B cell (primary cell): ENCODE results near the gene KIAA0825. TPM values are rescaled to one million over a fixed set of nuclear protein-coding genes. Genes with fewer than 3 reads are reported as not detected.

ENCODE experiments used
- ATAC-seq: fragments of 200-7000 bp; cut with Tn5 transposase; one replicate; pipeline ENCODE4 v1.10.0; 2021; ENCODE audit warnings: low read depth, mild to moderate bottlenecking, moderate number of reproducible peaks, moderate library complexity
- CTCF ChIA-PET: fragments of 350-600 bp; sonication (Branson Sonifier 250); formaldehyde crosslinking; loops from one replicate; lab custom pipeline; 2021; ENCODE audit warnings: antibody characterized with exemption, inconsistent platforms; lab: Charles Lee
- POLR2A ChIA-PET: fragments of 350-600 bp; sonication (Branson Sonifier 250); formaldehyde crosslinking; loops from one replicate; lab custom pipeline; 2021; ENCODE audit warnings: antibody characterized with exemption; lab: Charles Lee
- DNase-seq: peaks from one replicate; pipeline ENCODE4 v3.0.0; 2013
- H2AFZ ChIP-seq: 2 replicates; pipeline ENCODE4 v1.6.1; 2012; ENCODE audit warnings: mild to moderate bottlenecking, low read depth, low read length; ENCODE audit not compliant: insufficient read depth, poor library complexity, severe bottlenecking
- H3K27ac ChIP-seq, 2 donors: 1 replicate in 1 of 2; 2 replicates in 1 of 2; pipeline ENCODE4 v1.5.1; 2012 to 2013; ENCODE audit warnings: low read length in 2 of 2, mild to moderate bottlenecking in 2 of 2, moderate library complexity in 1 of 2
- H3K27me3 ChIP-seq, 4 experiments: fragments of 200-600 bp in 1 of 4; sonication (generic) in 1 of 4; replicated peaks in 1 of 4; 1 replicate in 2 of 4; 2 replicates in 2 of 4; pipeline versions ENCODE4 v1.6.1 to v1.7.0; 2013 to 2016; ENCODE audit warnings: low read length in 3 of 4, mild to moderate bottlenecking in 2 of 4, mixed read lengths in 1 of 4, moderate library complexity in 1 of 4; ENCODE audit not compliant: insufficient read depth in 4 of 4, control insufficient read depth in 3 of 4; ENCODE audit errors: control extremely low read depth in 1 of 4
- H3K36me3 ChIP-seq, 2 experiments: replicated peaks in 1 of 2; 1 replicate in 1 of 2; 2 replicates in 1 of 2; pipeline versions ENCODE4 v1.6.1 to v1.7.1; 2013; ENCODE audit warnings: low read length in 1 of 2; ENCODE audit not compliant: insufficient read depth in 2 of 2, control insufficient read depth in 1 of 2; ENCODE audit errors: control extremely low read depth in 1 of 2, extremely low read depth in 1 of 2
- H3K4me1 ChIP-seq, 2 donors: fragments of 200-600 bp in 1 of 2; sonication (generic) in 1 of 2; 1 replicate in 1 of 2; 2 replicates in 1 of 2; pipeline versions ENCODE4 v1.5.1 to v1.6.1; 2013 to 2017; ENCODE audit warnings: low read length in 2 of 2; ENCODE audit not compliant: control insufficient read depth in 2 of 2, insufficient read depth in 2 of 2
- H3K4me2 ChIP-seq: replicated peaks from 2 replicates; pipeline ENCODE3; 2012; ENCODE audit warnings: mild to moderate bottlenecking, low read depth, low read length; ENCODE audit not compliant: poor library complexity, severe bottlenecking
- H3K4me3 ChIP-seq, 5 experiments: fragments of 200-600 bp in 1 of 5; sonication (generic) in 1 of 5; 1 replicate in 3 of 5; 2 replicates in 2 of 5; pipeline versions ENCODE4 v1.5.1 to v1.7.0; 2011 to 2016; ENCODE audit warnings: low read length in 4 of 5, mild to moderate bottlenecking in 4 of 5, low read depth in 2 of 5, control low read depth in 1 of 5, moderate library complexity in 1 of 5; ENCODE audit not compliant: insufficient read depth in 1 of 5; ENCODE audit errors: control extremely low read depth in 1 of 5, extremely low read depth in 1 of 5
- H3K79me2 ChIP-seq: fragments of 200-600 bp; sonication (generic); one replicate; pipeline ENCODE4 v1.6.0; 2016; ENCODE audit warnings: low read length; ENCODE audit not compliant: control insufficient read depth, insufficient read depth
- H3K9ac ChIP-seq: fragments of 200-600 bp; sonication (generic); 2 replicates; pipeline ENCODE4 v1.6.1; 2017; ENCODE audit warnings: mild to moderate bottlenecking, low read length, moderate library complexity
- H3K9me3 ChIP-seq, 3 donors: one replicate each; pipeline versions ENCODE4 v1.6.1 to v1.7.1; 2013; ENCODE audit warnings: low read length in 2 of 3; ENCODE audit not compliant: control insufficient read depth in 2 of 3, insufficient read depth in 1 of 3; ENCODE audit errors: control extremely low read depth in 1 of 3
- H4K20me1 ChIP-seq: 2 replicates; pipeline ENCODE4 v1.6.0; 2012; ENCODE audit warnings: mild to moderate bottlenecking, low read length; ENCODE audit not compliant: insufficient read depth, control insufficient read depth, poor library complexity, severe bottlenecking
- H3K27ac Mint-ChIP-seq: one replicate; pipeline ENCODE4 v1.8.0; 2021; ENCODE audit warnings: mixed read lengths
- H3K27me3 Mint-ChIP-seq: one replicate; pipeline ENCODE4 v1.8.0; 2021; ENCODE audit warnings: mixed read lengths
- H3K4me1 Mint-ChIP-seq: one replicate; pipeline ENCODE4 v1.8.0; 2021; ENCODE audit warnings: mixed read lengths
- H3K4me3 Mint-ChIP-seq: one replicate; pipeline ENCODE4 v1.8.0; 2021; ENCODE audit warnings: mixed read lengths
- H3K9me3 Mint-ChIP-seq: one replicate; pipeline ENCODE4 v1.8.0; 2022; ENCODE audit warnings: mixed read lengths; ENCODE audit not compliant: insufficient read depth
- EZH2 ChIP-seq: IDR thresholded peaks from 2 replicates; pipeline ENCODE4 v1.6.1; 2012; ENCODE audit warnings: borderline replicate concordance, low read depth, mild to moderate bottlenecking, moderate library complexity, low read length; ENCODE audit not compliant: insufficient read depth, poor library complexity, severe bottlenecking
- WGBS: methylation state at CpG from one replicate; pipeline ENCODE4 v1.1.5; 2013; ENCODE audit warnings: missing lambda C conversion rate; ENCODE audit not compliant: insufficient coverage; 5-methylcytosine and 5-hydroxymethylcytosine counted together
- intact Hi-C: fragments of 100-400 bp; cut with micrococcal nuclease; formaldehyde crosslinking; loops from one replicate; pipeline ENCODE4 v1.10.0; 2022
- polyA plus RNA-seq: library from polyadenylated mRNA; depleted of rRNA; stranded (reverse); fragments of >200 nt; gene quantifications from 2 replicates; pipeline ENCODE4 v1.2.3, GENCODE V29; 2012
- total RNA-seq, 2 donors: library from RNA; stranded (reverse); fragments of 120-200 nt in 1 of 2; gene quantifications; 1 replicate in 1 of 2; 2 replicates in 1 of 2; pipeline versions ENCODE4 v1.2.3 to v1.2.4, GENCODE V29; 2013 to 2022
- TF ChIP-seq, protein P1 (sequence below): fragments of 200-600 bp; IDR thresholded peaks from one replicate; pipeline ENCODE4 v1.8.0; 2022; ENCODE audit warnings: antibody characterized with exemption, mild to moderate bottlenecking

KIAA0825 gene
- total and polyA plus RNA-seq, 2 donors (not counting 1 experiment from before 2014, with no cell fraction given) = 0.43 to 2.7 TPM

DNA sequence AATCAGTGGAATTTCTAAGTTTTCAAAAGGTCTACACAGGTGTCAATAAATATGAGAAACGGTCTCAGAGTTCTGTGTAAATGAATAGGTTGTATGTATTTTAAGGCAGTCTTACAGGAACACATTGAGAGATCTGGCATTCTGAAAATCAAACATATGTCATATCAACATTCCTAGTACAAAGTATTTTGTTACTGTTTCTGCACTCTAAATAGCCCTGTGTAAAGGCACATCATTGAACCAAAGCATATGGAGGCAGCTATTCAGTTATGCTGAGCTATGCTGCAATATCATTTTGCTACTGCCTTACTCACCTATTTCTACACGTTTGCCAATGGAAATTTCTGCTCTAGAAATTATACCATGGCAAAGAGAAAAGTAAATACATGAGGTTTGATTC lies 379.1 kb downstream of the KIAA0825 start:
- Histone ChIP-seq H3K27ac (no peak overlapping the region), H4K20me1 (no peaks in the 10 kb centered on the region), H3K36me3 (no peaks in the 10 kb centered on the region), H3K4me2 (no peak overlapping the region), H2AFZ (no peak overlapping the region), H3K9me3 (peaks cover 0 to 4% (median 0%) of the 10 kb centered on the region in 3 donors), H3K27me3 (no peaks in the 10 kb centered on the region), H3K9ac (no peak overlapping the region), H3K79me2 (no peaks in the 10 kb centered on the region), H3K4me1 (no peaks in the 10 kb centered on the region), H3K4me3 (no peak overlapping the region)
- DNase-seq = no peak
- Mint-ChIP-seq H3K4me1 (no peaks in the 10 kb centered on the region), H3K27ac (no peak overlapping the region), H3K27me3 (no peaks in the 10 kb centered on the region), H3K9me3 (peaks cover 4% of the 10 kb centered on the region), H3K4me3 (no peak overlapping the region)
- ATAC-seq = no peak
- ChIA-PET POLR2A (no interaction called here), CTCF (no interaction called here)
- TF ChIP-seq, protein P1, sequence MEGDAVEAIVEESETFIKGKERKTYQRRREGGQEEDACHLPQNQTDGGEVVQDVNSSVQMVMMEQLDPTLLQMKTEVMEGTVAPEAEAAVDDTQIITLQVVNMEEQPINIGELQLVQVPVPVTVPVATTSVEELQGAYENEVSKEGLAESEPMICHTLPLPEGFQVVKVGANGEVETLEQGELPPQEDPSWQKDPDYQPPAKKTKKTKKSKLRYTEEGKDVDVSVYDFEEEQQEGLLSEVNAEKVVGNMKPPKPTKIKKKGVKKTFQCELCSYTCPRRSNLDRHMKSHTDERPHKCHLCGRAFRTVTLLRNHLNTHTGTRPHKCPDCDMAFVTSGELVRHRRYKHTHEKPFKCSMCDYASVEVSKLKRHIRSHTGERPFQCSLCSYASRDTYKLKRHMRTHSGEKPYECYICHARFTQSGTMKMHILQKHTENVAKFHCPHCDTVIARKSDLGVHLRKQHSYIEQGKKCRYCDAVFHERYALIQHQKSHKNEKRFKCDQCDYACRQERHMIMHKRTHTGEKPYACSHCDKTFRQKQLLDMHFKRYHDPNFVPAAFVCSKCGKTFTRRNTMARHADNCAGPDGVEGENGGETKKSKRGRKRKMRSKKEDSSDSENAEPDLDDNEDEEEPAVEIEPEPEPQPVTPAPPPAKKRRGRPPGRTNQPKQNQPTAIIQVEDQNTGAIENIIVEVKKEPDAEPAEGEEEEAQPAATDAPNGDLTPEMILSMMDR = no peak
- no peak for TF ChIP-seq EZH2
- intact Hi-C loops = no loop called here
- WGBS = no CpG with 5 or more reads among the region's 2 CpGs

GRCh38 chr5:94234987-94235386 lies 383.4 kb downstream of the KIAA0825 start:
- TF ChIP-seq, protein P1 = no peak
- no peak for TF ChIP-seq EZH2
- no peaks in the 10 kb centered on the region for H3K79me2 ChIP-seq
- ATAC-seq = no peak
- H3K4me1 ChIP-seq = no peaks in the 10 kb centered on the region
- H3K9me3 ChIP-seq = peaks cover 0 to 4% (median 0%) of the 10 kb centered on the region in 3 donors
- H3K27ac Mint-ChIP-seq = no peak overlapping the region
- no peak overlapping the region for H3K4me3 ChIP-seq
- intact Hi-C loops = no loop called here
- no peak overlapping the region for H2AFZ ChIP-seq
- no peak overlapping the region for H3K9ac ChIP-seq
- no peak overlapping the region for H3K27ac ChIP-seq
- CTCF ChIA-PET = no interaction called here
- DNase-seq = no peak
- H3K4me3 Mint-ChIP-seq = no peak overlapping the region
- no peak overlapping the region for H3K4me2 ChIP-seq
- H4K20me1 ChIP-seq = no peaks in the 10 kb centered on the region
- no peaks in the 10 kb centered on the region for H3K4me1 Mint-ChIP-seq
- H3K27me3 ChIP-seq = no peaks in the 10 kb centered on the region
- H3K27me3 Mint-ChIP-seq = no peaks in the 10 kb centered on the region
- no CpG with 5 or more reads among the region's 1 CpG for WGBS
- H3K9me3 Mint-ChIP-seq = peaks cover 4% of the 10 kb centered on the region
- POLR2A ChIA-PET = no interaction called here
- no peaks in the 10 kb centered on the region for H3K36me3 ChIP-seq
